Sigmoid colon (tissue), 4 donors: ENCODE data around the gene FHOD3.

ENCODE experiments used
- CTCF ChIP-seq, 4 experiments: fragments of 450-650 bp in 3 of 4; fragments of 200-600 bp in 1 of 4; IDR thresholded peaks; one replicate each; pipeline ENCODE4 v1.5.1; 2016 to 2019; ENCODE audit warnings: antibody characterized with exemption in 4 of 4, mild to moderate bottlenecking in 3 of 4, moderate library complexity in 2 of 4
- EP300 ChIP-seq, 4 donors: sonication (generic); formaldehyde crosslinking; IDR thresholded peaks; one replicate each; pipeline ENCODE4 v1.6.1; 2017; ENCODE audit warnings: antibody characterized with exemption in 4 of 4
- POLR2A ChIP-seq, 2 donors: fragments of 450-650 bp; IDR thresholded peaks; one replicate each; pipeline ENCODE4 v1.6.1; 2016; ENCODE audit warnings: antibody characterized with exemption in 2 of 2, mild to moderate bottlenecking in 2 of 2, moderate library complexity in 2 of 2
- POLR2AphosphoS5 ChIP-seq, 4 donors: sonication (generic); formaldehyde crosslinking; IDR thresholded peaks; one replicate each; pipeline ENCODE4 v1.6.1; 2017; ENCODE audit warnings: antibody characterized with exemption in 4 of 4

- no peak for TF ChIP-seq POLR2A (IDR thresholded peaks at IDR 0.05)
- no peak for TF ChIP-seq CTCF (IDR thresholded peaks at IDR 0.05)
- TF ChIP-seq POLR2AphosphoS5 (IDR thresholded peaks at IDR 0.05), result no peak
- TF ChIP-seq EP300 (IDR thresholded peaks at IDR 0.05), result no peak
These were observed 238.9 kb downstream of the FHOD3 start for GRCh38 chr18:36536426-36536825.
